HG03066 (cell line): ENCODE measurements around the gene NT5C3A.
A peak's percentile ranks its signal among the peaks of the same experiment; 100 is the strongest.
"Not testable (repeated sequence)": the region's sequence is repeated elsewhere in the genome, so short reads cannot be mapped to it uniquely, and the experiment has no call there.

ENCODE experiments used
- ATAC-seq: cut with Tn5 transposase; IDR thresholded peaks from one replicate; pipeline ENCODE4 v1.9.1; 2021; ENCODE audit warnings: low read depth; ENCODE audit not compliant: unreplicated experiment

NT5C3A gene

GRCh38 chr7:33043501-33044400, 18.8 kb downstream of the NT5C3A start:
- no peak for ATAC-seq

- ATAC-seq: no peak
Measured at GRCh38 chr7:33041631-33042428, 20.7 kb downstream of the NT5C3A start.

- ATAC-seq: peak; percentile 93
Measured at GRCh38 chr7:33040803-33041516, 21.6 kb downstream of the NT5C3A start.

- no peak for ATAC-seq
Measured at GRCh38 chr7:33039903-33040292, 22.7 kb downstream of the NT5C3A start.

GRCh38 chr7:33039257-33039902, 23.2 kb downstream of the NT5C3A start:
- no peak for ATAC-seq

- no peak for ATAC-seq
Measured at GRCh38 chr7:33038639-33039038, 23.9 kb downstream of the NT5C3A start.

GRCh38 chr7:33035776-33036175, 26.8 kb downstream of the NT5C3A start:
- no peak for ATAC-seq

GRCh38 chr7:33024189-33024757, 38.3 kb downstream of the NT5C3A start:
- ATAC-seq: no peak

- no peak for ATAC-seq
Measured at GRCh38 chr7:33012364-33012763, 50.2 kb downstream of the NT5C3A start.

- ATAC-seq: no peak
Measured at GRCh38 chr7:33009734-33010133, 52.8 kb downstream of the NT5C3A start.

GRCh38 chr7:33005690-33006089, 56.9 kb downstream of the NT5C3A start:
- ATAC-seq: not testable (repeated sequence)

- not testable (repeated sequence) for ATAC-seq
Measured at GRCh38 chr7:33005193-33005592, 57.4 kb downstream of the NT5C3A start.

- not testable (repeated sequence) for ATAC-seq
Measured at GRCh38 chr7:33004104-33004616, 58.4 kb downstream of the NT5C3A start.

- not testable (repeated sequence) for ATAC-seq
Measured at GRCh38 chr7:33003111-33003510, 59.5 kb downstream of the NT5C3A start.

- not testable (repeated sequence) for ATAC-seq
Measured at GRCh38 chr7:32999380-32999779, 63.2 kb downstream of the NT5C3A start.

GRCh38 chr7:32998361-32999171, 64.0 kb downstream of the NT5C3A start:
- ATAC-seq: peak; percentile 53

- not testable (repeated sequence) for ATAC-seq
Measured at GRCh38 chr7:32997956-32998355, 64.6 kb downstream of the NT5C3A start.

GRCh38 chr7:32992750-32993149, 69.8 kb downstream of the NT5C3A start:
- not testable (repeated sequence) for ATAC-seq
